Measurements from ENCODE around the gene NUDCD3.

Gene NUDCD3

GRCh38 chr7:44348300-44348699 is 142.2 kb downstream of the NUDCD3 start:
- Histone ChIP-seq H3K9me3 (ENCODE audit: control insufficient read depth, low read length) (peaks cover 2% of the 10 kb centered on the region), H3K4me3 (ENCODE audit: extremely low read depth, insufficient read depth, low read length, poor library complexity, severe bottlenecking) (no peak overlapping the region), H3K36me3 (ENCODE audit: control insufficient read depth, insufficient read depth, low read length) (no peaks in the 10 kb centered on the region), H3K4me1 (ENCODE audit: control insufficient read depth, insufficient read depth, low read length, poor library complexity, severe bottlenecking) (no peaks in the 10 kb centered on the region), H3K27ac (ENCODE audit: low read depth, low read length, severe bottlenecking) (no peak overlapping the region)
- 71 to 90% methylated on average over 1 to 2 of the region's 2 CpGs for WGBS, 2 experiments (ENCODE audit: insufficient coverage in 2 of 2)

- no peaks in the 10 kb centered on the region for H3K4me1 ChIP-seq (ENCODE audit: control insufficient read depth, insufficient read depth, low read length, poor library complexity, severe bottlenecking)
- no peaks in the 10 kb centered on the region for H3K36me3 ChIP-seq (ENCODE audit: control insufficient read depth, insufficient read depth, low read length)
- no peak overlapping the region for H3K27ac ChIP-seq (ENCODE audit: low read depth, low read length, severe bottlenecking)
- H3K9me3 ChIP-seq (ENCODE audit: control insufficient read depth, low read length): peaks cover 7% of the 10 kb centered on the region
- H3K4me3 ChIP-seq (ENCODE audit: extremely low read depth, insufficient read depth, low read length, poor library complexity, severe bottlenecking): no peak overlapping the region
Measured at GRCh38 chr7:44347546-44348114, 142.8 kb downstream of the NUDCD3 start.

GRCh38 chr7:44346063-44346462 is 144.4 kb downstream of the NUDCD3 start:
- Histone ChIP-seq H3K4me1 (ENCODE audit: control insufficient read depth, insufficient read depth, low read length, poor library complexity, severe bottlenecking) (no peaks in the 10 kb centered on the region), H3K36me3 (ENCODE audit: control insufficient read depth, insufficient read depth, low read length) (no peaks in the 10 kb centered on the region), H3K27ac (ENCODE audit: low read depth, low read length, severe bottlenecking) (no peak overlapping the region), H3K9me3 (ENCODE audit: control insufficient read depth, low read length) (peaks cover 7% of the 10 kb centered on the region), H3K4me3 (ENCODE audit: extremely low read depth, insufficient read depth, low read length, poor library complexity, severe bottlenecking) (no peak overlapping the region)
- WGBS, 2 experiments (ENCODE audit: insufficient coverage in 2 of 2): 100% methylated on average over 1 of the region's 2 CpGs

GRCh38 chr7:44341401-44341800 is 149.1 kb downstream of the NUDCD3 start:
- Histone ChIP-seq H3K36me3 (ENCODE audit: control insufficient read depth, insufficient read depth, low read length) (no peaks in the 10 kb centered on the region), H3K9me3 (ENCODE audit: control insufficient read depth, low read length) (peaks cover 7% of the 10 kb centered on the region), H3K4me3 (ENCODE audit: extremely low read depth, insufficient read depth, low read length, poor library complexity, severe bottlenecking) (no peak overlapping the region), H3K4me1 (ENCODE audit: control insufficient read depth, insufficient read depth, low read length, poor library complexity, severe bottlenecking) (no peaks in the 10 kb centered on the region), H3K27ac (ENCODE audit: low read depth, low read length, severe bottlenecking) (no peak overlapping the region)
- WGBS, 2 experiments (ENCODE audit: insufficient coverage in 2 of 2): 50 to 63% methylated on average over 1 of the region's 3 CpGs

GRCh38 chr7:44338600-44338999 is 151.9 kb downstream of the NUDCD3 start:
- no peaks in the 10 kb centered on the region for H3K36me3 ChIP-seq (ENCODE audit: control insufficient read depth, insufficient read depth, low read length)
- peaks cover 5% of the 10 kb centered on the region for H3K4me1 ChIP-seq (ENCODE audit: control insufficient read depth, insufficient read depth, low read length, poor library complexity, severe bottlenecking)
- peaks cover 7% of the 10 kb centered on the region for H3K9me3 ChIP-seq (ENCODE audit: control insufficient read depth, low read length)
- WGBS, 2 experiments (ENCODE audit: insufficient coverage in 2 of 2): 80 to 86% methylated on average over 1 of the region's 3 CpGs
- H3K4me3 ChIP-seq (ENCODE audit: extremely low read depth, insufficient read depth, low read length, poor library complexity, severe bottlenecking): no peak overlapping the region
- H3K27ac ChIP-seq (ENCODE audit: low read depth, low read length, severe bottlenecking): no peak overlapping the region

GRCh38 chr7:44336491-44336890 is 154.0 kb downstream of the NUDCD3 start:
- H3K27ac ChIP-seq (ENCODE audit: low read depth, low read length, severe bottlenecking): no peak overlapping the region
- 93 to 94% methylated on average over 11 of the region's 11 CpGs for WGBS, 2 experiments (ENCODE audit: insufficient coverage in 2 of 2)
- H3K9me3 ChIP-seq (ENCODE audit: control insufficient read depth, low read length): no peaks in the 10 kb centered on the region
- H3K36me3 ChIP-seq (ENCODE audit: control insufficient read depth, insufficient read depth, low read length): no peaks in the 10 kb centered on the region
- H3K4me1 ChIP-seq (ENCODE audit: control insufficient read depth, insufficient read depth, low read length, poor library complexity, severe bottlenecking): peaks cover 5% of the 10 kb centered on the region
- no peak overlapping the region for H3K4me3 ChIP-seq (ENCODE audit: extremely low read depth, insufficient read depth, low read length, poor library complexity, severe bottlenecking)

- no peaks in the 10 kb centered on the region for H3K36me3 ChIP-seq (ENCODE audit: control insufficient read depth, insufficient read depth, low read length)
- no peaks in the 10 kb centered on the region for H3K9me3 ChIP-seq (ENCODE audit: control insufficient read depth, low read length)
- H3K4me3 ChIP-seq (ENCODE audit: extremely low read depth, insufficient read depth, low read length, poor library complexity, severe bottlenecking): no peak overlapping the region
- no peak overlapping the region for H3K27ac ChIP-seq (ENCODE audit: low read depth, low read length, severe bottlenecking)
- 83 to 90% methylated on average over 3 to 4 of the region's 4 CpGs for WGBS, 2 experiments (ENCODE audit: insufficient coverage in 2 of 2)
- peaks cover 5% of the 10 kb centered on the region for H3K4me1 ChIP-seq (ENCODE audit: control insufficient read depth, insufficient read depth, low read length, poor library complexity, severe bottlenecking)
Measured at GRCh38 chr7:44335184-44335583, 155.3 kb downstream of the NUDCD3 start.

GRCh38 chr7:44334734-44335097 is 155.7 kb downstream of the NUDCD3 start:
- WGBS, 2 experiments (ENCODE audit: insufficient coverage in 2 of 2): 90 to 92% methylated on average over 9 to 11 of the region's 11 CpGs

GRCh38 chr7:44333911-44334733 is 156.3 kb downstream of the NUDCD3 start:
- H3K4me1 ChIP-seq (ENCODE audit: control insufficient read depth, insufficient read depth, low read length, poor library complexity, severe bottlenecking): peaks cover 5% of the 10 kb centered on the region
- H3K36me3 ChIP-seq (ENCODE audit: control insufficient read depth, insufficient read depth, low read length): no peaks in the 10 kb centered on the region
- 80% methylated on average over 16 to 17 of the region's 19 CpGs for WGBS, 2 experiments (ENCODE audit: insufficient coverage in 2 of 2)
- H3K4me3 ChIP-seq (ENCODE audit: extremely low read depth, insufficient read depth, low read length, poor library complexity, severe bottlenecking): no peak overlapping the region
- no peaks in the 10 kb centered on the region for H3K9me3 ChIP-seq (ENCODE audit: control insufficient read depth, low read length)
- H3K27ac ChIP-seq (ENCODE audit: low read depth, low read length, severe bottlenecking): no peak overlapping the region

More at GRCh38 chr7:44334734-44335097, 155.7 kb downstream of the NUDCD3 start:
- Histone ChIP-seq H3K27ac (ENCODE audit: low read depth, low read length, severe bottlenecking) (no peak overlapping the region), H3K4me3 (ENCODE audit: extremely low read depth, insufficient read depth, low read length, poor library complexity, severe bottlenecking) (no peak overlapping the region), H3K36me3 (ENCODE audit: control insufficient read depth, insufficient read depth, low read length) (no peaks in the 10 kb centered on the region), H3K4me1 (ENCODE audit: control insufficient read depth, insufficient read depth, low read length, poor library complexity, severe bottlenecking) (peaks cover 5% of the 10 kb centered on the region), H3K9me3 (ENCODE audit: control insufficient read depth, low read length) (no peaks in the 10 kb centered on the region)

- Histone ChIP-seq H3K27ac (ENCODE audit: low read depth, low read length, severe bottlenecking) (no peak overlapping the region), H3K9me3 (ENCODE audit: control insufficient read depth, low read length) (no peaks in the 10 kb centered on the region), H3K4me3 (ENCODE audit: extremely low read depth, insufficient read depth, low read length, poor library complexity, severe bottlenecking) (no peak overlapping the region), H3K36me3 (ENCODE audit: control insufficient read depth, insufficient read depth, low read length) (no peaks in the 10 kb centered on the region), H3K4me1 (ENCODE audit: control insufficient read depth, insufficient read depth, low read length, poor library complexity, severe bottlenecking) (peaks cover 5% of the 10 kb centered on the region)
- WGBS, 2 experiments (ENCODE audit: insufficient coverage in 2 of 2): 95 to 96% methylated on average over 3 of the region's 5 CpGs
Measured at GRCh38 chr7:44331682-44332081, 158.8 kb downstream of the NUDCD3 start.

- Histone ChIP-seq H3K9me3 (ENCODE audit: control insufficient read depth, low read length) (no peaks in the 10 kb centered on the region), H3K4me3 (ENCODE audit: extremely low read depth, insufficient read depth, low read length, poor library complexity, severe bottlenecking) (no peak overlapping the region), H3K4me1 (ENCODE audit: control insufficient read depth, insufficient read depth, low read length, poor library complexity, severe bottlenecking) (peaks cover 5% of the 10 kb centered on the region), H3K27ac (ENCODE audit: low read depth, low read length, severe bottlenecking) (no peak overlapping the region), H3K36me3 (ENCODE audit: control insufficient read depth, insufficient read depth, low read length) (no peaks in the 10 kb centered on the region)
- 87 to 89% methylated on average over 6 of the region's 6 CpGs for WGBS, 2 experiments (ENCODE audit: insufficient coverage in 2 of 2)
Measured at GRCh38 chr7:44330331-44330730, 160.1 kb downstream of the NUDCD3 start.
